GM12874 (cell line): ENCODE data around the gene PRAC1.

Experiments used
- CTCF ChIP-seq: IDR thresholded peaks from 2 replicates; pipeline ENCODE4 v1.5.1; 2011; ENCODE audit warnings: low read depth, mild to moderate bottlenecking, control low read depth, low read length, moderate library complexity; ENCODE audit not compliant: insufficient read depth

PRAC1 gene

DNA sequence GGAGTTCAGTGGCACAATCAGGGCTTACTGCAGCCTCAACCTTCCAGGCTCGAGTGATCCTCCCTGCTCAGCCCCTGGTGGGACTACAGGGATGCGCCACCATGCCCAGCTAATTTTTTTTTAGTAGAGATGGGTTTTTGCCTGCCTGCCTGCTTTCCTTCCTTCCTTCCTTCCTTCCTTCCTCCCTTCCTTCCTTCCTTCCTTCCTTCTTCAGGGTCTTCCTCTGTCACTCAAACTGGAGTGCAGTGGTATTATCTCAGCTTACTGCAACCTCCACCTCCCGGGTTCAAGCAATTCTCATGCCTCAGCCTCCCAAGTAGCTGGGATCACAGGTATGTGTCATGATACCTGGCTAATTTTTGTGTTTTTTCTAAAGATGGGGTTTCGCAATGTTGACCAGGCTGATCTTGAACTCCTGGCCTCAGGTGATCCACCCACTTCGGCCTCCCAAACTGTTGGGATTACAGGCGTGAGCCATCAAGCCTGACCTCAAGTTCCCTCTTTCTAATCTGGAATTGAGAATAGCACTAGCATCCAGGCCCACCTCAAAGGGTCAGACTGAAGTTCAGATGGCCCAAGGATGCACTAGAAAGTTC, 45.3 kb downstream of the PRAC1 start:
- TF ChIP-seq CTCF = no peak

GRCh38 chr17:48672340-48672739, 50.0 kb downstream of the PRAC1 start:
- no peak for TF ChIP-seq CTCF
